Endodermal cell (in vitro differentiated cells): ENCODE data around the gene DGKH. TPM values are rescaled to one million over a fixed set of nuclear protein-coding genes. Genes with fewer than 3 reads are reported as not detected.
A peak's percentile ranks its signal among the peaks of the same experiment; 100 is the strongest.

Experiments
- DNase-seq: peaks from one replicate; pipeline ENCODE4 v3.0.0-alpha.2; 2017
- H3K27ac ChIP-seq: 2 replicates; pipeline ENCODE4 v1.5.1; 2013; ENCODE audit warnings: mild to moderate bottlenecking, low read depth, low read length, moderate library complexity
- H3K27me3 ChIP-seq: 2 replicates; pipeline ENCODE4 v1.6.1; 2013; ENCODE audit warnings: mild to moderate bottlenecking, low read length, moderate library complexity; ENCODE audit not compliant: insufficient read depth, control insufficient read depth, poor library complexity, severe bottlenecking
- H3K36me3 ChIP-seq: 2 replicates; pipeline ENCODE4 v1.7.0; 2013; ENCODE audit warnings: mild to moderate bottlenecking, low read length, moderate library complexity; ENCODE audit not compliant: control insufficient read depth, insufficient read depth
- H3K4me1 ChIP-seq: one replicate; pipeline ENCODE4 v1.7.0; 2013; ENCODE audit warnings: low read length; ENCODE audit not compliant: control insufficient read depth, insufficient read depth
- H3K4me3 ChIP-seq: 2 replicates; pipeline ENCODE4 v1.5.1; 2013; ENCODE audit warnings: mild to moderate bottlenecking, low read length, moderate library complexity
- H3K9ac ChIP-seq: 2 replicates; pipeline ENCODE4 v1.6.1; 2013; ENCODE audit warnings: mild to moderate bottlenecking, low read length, moderate library complexity; ENCODE audit not compliant: poor library complexity, severe bottlenecking; ENCODE audit errors: extremely low read depth
- H3K9me3 ChIP-seq: 2 replicates; pipeline ENCODE4 v1.6.1; 2013; ENCODE audit warnings: mild to moderate bottlenecking, low read length, moderate library complexity; ENCODE audit not compliant: control insufficient read depth
- H3K27ac Mint-ChIP-seq: 2 replicates; pipeline ENCODE4 v1.8.0; 2020; ENCODE audit warnings: mixed read lengths
- H3K27me3 Mint-ChIP-seq: 2 replicates; pipeline ENCODE4 v1.8.0; 2021; ENCODE audit warnings: mild to moderate bottlenecking, mixed read lengths; ENCODE audit not compliant: insufficient read depth
- H3K36me3 Mint-ChIP-seq: 2 replicates; pipeline ENCODE4 v1.8.0; 2020; ENCODE audit warnings: low read depth, mixed read lengths
- H3K4me1 Mint-ChIP-seq: 2 replicates; pipeline ENCODE4 v1.8.0; 2020; ENCODE audit warnings: mixed read lengths
- H3K4me3 Mint-ChIP-seq: 2 replicates; pipeline ENCODE4 v1.8.0; 2020; ENCODE audit warnings: mild to moderate bottlenecking, moderate library complexity, mixed read lengths
- H3K9me3 Mint-ChIP-seq: 2 replicates; pipeline ENCODE4 v1.8.0; 2020; ENCODE audit warnings: mild to moderate bottlenecking, mixed read lengths
- WGBS, 2 experiments: methylation state at CpG; one replicate each; pipeline versions ENCODE4 v1.1.5 to v1.1.7; 2013; ENCODE audit warnings: missing lambda C conversion rate in 2 of 2, mixed read lengths in 1 of 2; ENCODE audit not compliant: insufficient coverage in 1 of 2, insufficient read length in 1 of 2; 5-methylcytosine and 5-hydroxymethylcytosine counted together
- total RNA-seq, 2 donors: library from RNA; stranded (reverse); fragmentation: NEBNext Ultra II Directional in 1 of 2; extraction: Animal tissue kit (Norgen Biotek cat#: 25700) in 1 of 2; gene quantifications; 2 replicates in 1 of 2; 3 replicates in 1 of 2; pipeline ENCODE4 v1.2.1, GENCODE V29; 2021
- TF ChIP-seq, protein P1 (sequence below): fragments of 200-600 bp; sonication (generic); conservative IDR thresholded peaks from 2 replicates; pipeline ENCODE4 v1.5.0; 2021; ENCODE audit warnings: antibody characterized with exemption, mild to moderate bottlenecking

The DGKH gene
- total RNA-seq, 2 donors from 2014 or later, result 7.1 to 11.5 TPM

DNA sequence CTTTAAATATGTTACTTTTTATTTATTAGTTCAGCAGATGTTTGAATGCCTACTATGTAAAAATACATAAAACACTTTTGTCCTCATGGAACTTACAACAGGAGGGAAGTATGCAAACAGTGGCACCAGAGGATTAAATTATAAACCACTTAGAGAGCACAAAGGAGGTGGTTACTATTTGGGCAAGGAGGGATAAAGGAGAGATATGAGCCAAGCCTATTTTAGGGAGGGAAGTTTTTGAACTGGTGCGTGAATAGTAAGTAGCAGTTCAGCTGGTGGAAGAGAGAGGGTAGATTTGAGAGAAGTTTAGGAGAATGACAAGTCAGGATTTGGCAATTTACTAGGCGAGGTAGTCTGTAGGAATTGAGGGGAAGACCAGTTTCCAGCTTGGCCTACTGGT lies 232.1 kb downstream of the DGKH start:
- DNase-seq, result no peak
- TF ChIP-seq, protein P1, sequence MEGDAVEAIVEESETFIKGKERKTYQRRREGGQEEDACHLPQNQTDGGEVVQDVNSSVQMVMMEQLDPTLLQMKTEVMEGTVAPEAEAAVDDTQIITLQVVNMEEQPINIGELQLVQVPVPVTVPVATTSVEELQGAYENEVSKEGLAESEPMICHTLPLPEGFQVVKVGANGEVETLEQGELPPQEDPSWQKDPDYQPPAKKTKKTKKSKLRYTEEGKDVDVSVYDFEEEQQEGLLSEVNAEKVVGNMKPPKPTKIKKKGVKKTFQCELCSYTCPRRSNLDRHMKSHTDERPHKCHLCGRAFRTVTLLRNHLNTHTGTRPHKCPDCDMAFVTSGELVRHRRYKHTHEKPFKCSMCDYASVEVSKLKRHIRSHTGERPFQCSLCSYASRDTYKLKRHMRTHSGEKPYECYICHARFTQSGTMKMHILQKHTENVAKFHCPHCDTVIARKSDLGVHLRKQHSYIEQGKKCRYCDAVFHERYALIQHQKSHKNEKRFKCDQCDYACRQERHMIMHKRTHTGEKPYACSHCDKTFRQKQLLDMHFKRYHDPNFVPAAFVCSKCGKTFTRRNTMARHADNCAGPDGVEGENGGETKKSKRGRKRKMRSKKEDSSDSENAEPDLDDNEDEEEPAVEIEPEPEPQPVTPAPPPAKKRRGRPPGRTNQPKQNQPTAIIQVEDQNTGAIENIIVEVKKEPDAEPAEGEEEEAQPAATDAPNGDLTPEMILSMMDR, result no peak

DNA sequence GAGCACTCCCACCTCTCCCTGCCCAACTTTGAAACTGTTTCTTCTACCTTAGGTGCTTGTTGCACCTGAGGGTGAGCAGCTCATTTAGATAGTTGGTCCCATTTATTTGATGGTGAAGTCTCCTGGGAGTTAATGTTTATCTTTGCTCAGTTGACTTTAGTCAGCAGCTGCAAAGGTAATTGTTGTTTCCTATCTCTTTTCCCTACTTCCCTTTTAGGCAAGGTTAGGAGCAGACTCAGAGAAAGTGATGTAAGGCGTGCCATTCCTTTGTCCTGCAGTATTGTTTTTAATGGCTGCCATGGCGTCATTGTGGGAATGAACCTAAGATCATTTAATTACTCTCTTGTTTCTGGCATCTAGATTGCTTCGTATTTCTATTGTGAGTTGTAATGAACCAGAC lies 235.1 kb downstream of the DGKH start:
- peaks cover 7% of the 10 kb centered on the region for H3K4me1 ChIP-seq
- no peaks in the 10 kb centered on the region for H3K9me3 ChIP-seq
- Mint-ChIP-seq H3K36me3 (peaks cover 17% of the 10 kb centered on the region), H3K4me3 (no peak overlapping the region), H3K27ac (peak overlapping the region; percentile 52), H3K27me3 (no peaks in the 10 kb centered on the region), H3K4me1 (peaks cover 19% of the 10 kb centered on the region), H3K9me3 (no peaks in the 10 kb centered on the region)
- TF ChIP-seq, protein P1, result no peak
- H3K27me3 ChIP-seq, result no peaks in the 10 kb centered on the region
- 78 to 100% methylated on average over 2 to 3 of the region's 3 CpGs for WGBS, 2 experiments
- H3K9ac ChIP-seq, result no peak overlapping the region
- DNase-seq, result no peak
- no peak overlapping the region for H3K27ac ChIP-seq
- no peak overlapping the region for H3K4me3 ChIP-seq
- peaks cover 21% of the 10 kb centered on the region for H3K36me3 ChIP-seq

More for the DNA sequence above, 232.1 kb downstream of the DGKH start:
- Histone ChIP-seq H3K27me3 (no peaks in the 10 kb centered on the region), H3K27ac (no peak overlapping the region), H3K4me3 (peak overlapping the region; percentile 11), H3K36me3 (no peaks in the 10 kb centered on the region), H3K4me1 (peaks cover 9% of the 10 kb centered on the region), H3K9ac (no peak overlapping the region), H3K9me3 (no peaks in the 10 kb centered on the region)
- Mint-ChIP-seq H3K36me3 (peaks cover under 1% of the 10 kb centered on the region), H3K27ac (no peak overlapping the region), H3K4me3 (no peak overlapping the region), H3K27me3 (no peaks in the 10 kb centered on the region), H3K9me3 (no peaks in the 10 kb centered on the region), H3K4me1 (peaks cover 21% of the 10 kb centered on the region)
- 85 to 100% methylated on average over 1 to 2 of the region's 2 CpGs for WGBS, 2 experiments

DNA sequence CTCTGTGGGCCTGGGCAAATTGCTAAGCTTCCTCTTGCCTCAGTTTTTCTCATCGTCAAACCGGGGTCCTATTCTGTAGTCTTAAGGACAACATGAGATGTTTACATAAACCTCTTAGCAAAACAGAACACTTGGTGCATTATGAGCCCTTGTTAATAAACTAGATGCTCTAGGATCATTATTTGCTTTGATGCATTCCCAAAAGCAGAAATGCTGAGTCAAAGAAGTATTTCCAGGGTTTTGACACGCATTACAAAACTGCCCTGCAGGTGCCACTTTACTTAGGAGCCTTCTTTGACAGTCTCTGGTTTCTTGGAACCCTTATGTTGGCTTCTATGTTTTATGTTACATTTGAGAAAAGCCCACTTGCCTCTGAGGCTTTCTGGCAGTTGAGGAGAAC lies 235.6 kb downstream of the DGKH start:
- peaks cover 19% of the 10 kb centered on the region for H3K4me1 Mint-ChIP-seq
- Histone ChIP-seq H3K4me1 (peaks cover 7% of the 10 kb centered on the region), H3K27me3 (no peaks in the 10 kb centered on the region), H3K9ac (no peak overlapping the region), H3K36me3 (peaks cover 25% of the 10 kb centered on the region), H3K9me3 (no peaks in the 10 kb centered on the region), H3K4me3 (no peak overlapping the region), H3K27ac (no peak overlapping the region)
- H3K27ac Mint-ChIP-seq, result peak overlapping the region; percentile 52
- TF ChIP-seq, protein P1, result peak; percentile 27
- H3K27me3 Mint-ChIP-seq, result no peaks in the 10 kb centered on the region
- H3K4me3 Mint-ChIP-seq, result no peak overlapping the region
- peaks cover 19% of the 10 kb centered on the region for H3K36me3 Mint-ChIP-seq
- no peaks in the 10 kb centered on the region for H3K9me3 Mint-ChIP-seq
- 68 to 82% methylated on average over 2 to 3 of the region's 3 CpGs for WGBS, 2 experiments
- DNase-seq, result no peak

Other genes starting within 250 kb of the DGKH start
- gene VWA8, start 87.5 kb upstream of the DGKH start, total RNA-seq, result 10 to 100 TPM; 24.6 to 25.6 TPM
- gene AKAP11, start 223.5 kb downstream of the DGKH start, total RNA-seq, result 10 to 100 TPM; 16.9 to 17.6 TPM